GM12878 (cell line): ENCODE measurements around the gene BCL11A. TPM values are rescaled to one million over a fixed set of nuclear protein-coding genes. Genes with fewer than 3 reads are reported as not detected.
A peak's percentile ranks its signal among the peaks of the same experiment; 100 is the strongest.

Source experiments
- EGR1 ChIP-seq, 2 experiments: IDR thresholded peaks; 1 replicate in 1 of 2; 2 replicates in 1 of 2; pipeline ENCODE4 v1.6.1; 2011 to 2012; ENCODE audit warnings: low read depth in 2 of 2, low read length in 2 of 2, borderline replicate concordance in 1 of 2, mild to moderate bottlenecking in 1 of 2, moderate library complexity in 1 of 2
- MLLT1 ChIP-seq: fragments of 450-650 bp; IDR thresholded peaks from 2 replicates; pipeline ENCODE4 v1.6.1; 2016; ENCODE audit warnings: mild to moderate bottlenecking
- NFIC ChIP-seq: IDR thresholded peaks from 2 replicates; pipeline ENCODE4 v1.6.1; 2012; ENCODE audit warnings: low read depth, mild to moderate bottlenecking, inconsistent platforms, low read length, moderate library complexity
- SIN3A ChIP-seq: IDR thresholded peaks from 2 replicates; pipeline ENCODE4 v1.6.1; 2012; ENCODE audit warnings: low read depth, low read length, improper control_type of control experiment
- SMC3 ChIP-seq: IDR thresholded peaks from 2 replicates; pipeline ENCODE4 v1.6.1; 2011; ENCODE audit warnings: low read length, improper control_type of control experiment, borderline replicate concordance
- ZBTB11 ChIP-seq: fragments of 450-650 bp; formaldehyde crosslinking; IDR thresholded peaks from 2 replicates; pipeline ENCODE4 v1.5.0; 2022; ENCODE audit warnings: mild to moderate bottlenecking, missing genetic modification characterization
- polyA plus RNA-seq, 11 experiments: library from polyadenylated mRNA; depleted of rRNA in 4 of 11; unstranded in 6 of 11; stranded (reverse) in 5 of 11; fragments of >200 nt; fragmentation: Nextera tagmentation in 4 of 11; fragmentation: Illumina TruSeq in 1 of 11; extraction: Ambion mirVana in 4 of 11; extraction: Trizol in 1 of 11; gene quantifications; 1 replicate in 1 of 11; 2 replicates in 10 of 11; pipeline versions ENCODE4 v1.2.1 to v1.2.3, GENCODE V29; 2011 to 2016; ENCODE audit warnings: inconsistent platforms in 2 of 11, missing spikeins in 2 of 11, low read depth in 1 of 11
- total RNA-seq, 4 experiments: library from RNA; depleted of rRNA in 3 of 4; stranded (reverse); fragments of >200 nt in 3 of 4; fragmentation: Illumina TruSeq in 1 of 4; extraction: Trizol in 1 of 4; gene quantifications; 2 replicates each; pipeline versions ENCODE4 v1.2.1 to v1.2.3, GENCODE V29; 2013 to 2021

Gene BCL11A
- total and polyA plus RNA-seq, 10 of the 15 experiments (the other 5 are each of a cell fraction or from before 2014, with no cell fraction given) = 7.5 to 26.6 (median 11.1) TPM; not detected in 1

GRCh38 chr2:60530660-60531281 lies 22.7 kb downstream of the BCL11A start (continued):
- no peak for TF ChIP-seq ZBTB11 (CRISPR knock-in tag)
- peak; percentile 36; the same call in 1 of the 2 replicates for TF ChIP-seq NFIC
- no peak for TF ChIP-seq SMC3
- no peak for TF ChIP-seq EGR1 (IDR thresholded peaks at IDR 0.05; ENCODE audit: borderline replicate concordance in 1 of 2, low read depth in 2 of 2, low read length in 2 of 2)
- TF ChIP-seq MLLT1 = no peak
- no peak for TF ChIP-seq SIN3A
